Suprapubic skin (tissue), 4 donors: ENCODE measurements around the gene PROSER2. TPM values are rescaled to one million over a fixed set of nuclear protein-coding genes. Genes with fewer than 3 reads are reported as not detected.

Experiments used
- DNase-seq, 2 donors: peaks; one replicate each; pipeline ENCODE4 v3.0.0-alpha.2; 2019; ENCODE audit warnings: low spot score in 2 of 2
- H3K27ac ChIP-seq: fragments of 200-600 bp; sonication (generic); one replicate; pipeline ENCODE4 v1.5.1; 2019
- H3K27me3 ChIP-seq: fragments of 200-600 bp; sonication (generic); one replicate; pipeline ENCODE4 v1.5.1; 2019
- H3K36me3 ChIP-seq: fragments of 200-600 bp; sonication (generic); one replicate; pipeline ENCODE4 v1.5.1; 2019
- H3K4me1 ChIP-seq: fragments of 200-600 bp; sonication (generic); one replicate; pipeline ENCODE4 v1.5.1; 2019
- H3K4me3 ChIP-seq: fragments of 200-600 bp; sonication (generic); one replicate; pipeline ENCODE4 v1.5.1; 2019; ENCODE audit warnings: mild to moderate bottlenecking
- H3K9me3 ChIP-seq: fragments of 200-600 bp; sonication (generic); one replicate; pipeline ENCODE4 v1.5.1; 2019
- CTCF ChIP-seq, 2 donors: fragments of 200-600 bp in 1 of 2; fragments of 450-650 bp in 1 of 2; sonication (generic) in 1 of 2; IDR thresholded peaks; one replicate each; pipeline ENCODE4 v1.5.1; 2016 to 2019; ENCODE audit warnings: antibody characterized with exemption in 2 of 2, mild to moderate bottlenecking in 1 of 2, moderate library complexity in 1 of 2
- EP300 ChIP-seq: sonication (generic); formaldehyde crosslinking; IDR thresholded peaks from one replicate; pipeline ENCODE4 v1.6.1; 2017; ENCODE audit warnings: antibody characterized with exemption
- POLR2A ChIP-seq, 2 donors: fragments of 450-650 bp; IDR thresholded peaks; one replicate each; pipeline ENCODE4 v1.6.1; 2017; ENCODE audit warnings: antibody characterized with exemption in 2 of 2, mild to moderate bottlenecking in 2 of 2, moderate library complexity in 2 of 2
- POLR2AphosphoS5 ChIP-seq, 3 donors: sonication (generic); formaldehyde crosslinking; IDR thresholded peaks; one replicate each; pipeline ENCODE4 v1.6.1; 2017; ENCODE audit warnings: antibody characterized with exemption in 3 of 3
- WGBS: methylation state at CpG from one replicate; pipeline ENCODE4 v1.1.5; 2018; 5-methylcytosine and 5-hydroxymethylcytosine counted together
- total RNA-seq, 4 donors: library from RNA; depleted of rRNA; stranded (reverse); fragments of >200 nt; gene quantifications; one replicate each; pipeline ENCODE4 v1.1.0, GENCODE V29; 2016

Gene PROSER2
- total RNA-seq, 4 donors from 2014 or later = 5.6 to 8.5 (median 6.3) TPM

GRCh38 chr10:11835704-11836103 is 12.5 kb downstream of the PROSER2 start:
- DNase-seq = no peak
- H3K27me3 ChIP-seq = no peaks in the 10 kb centered on the region
- H3K4me3 ChIP-seq = no peak overlapping the region
- no peaks in the 10 kb centered on the region for H3K36me3 ChIP-seq
- WGBS = 88% methylated on average over 8 of the region's 8 CpGs
- TF ChIP-seq EP300 = no peak
- TF ChIP-seq CTCF (IDR thresholded peaks at IDR 0.05) = no peak
- no peak for TF ChIP-seq POLR2AphosphoS5 (IDR thresholded peaks at IDR 0.05)
- no peak for TF ChIP-seq POLR2A (IDR thresholded peaks at IDR 0.05)
- H3K27ac ChIP-seq = no peak overlapping the region
- peaks cover 17% of the 10 kb centered on the region for H3K4me1 ChIP-seq
- no peaks in the 10 kb centered on the region for H3K9me3 ChIP-seq

GRCh38 chr10:11837372-11838161 is 14.4 kb downstream of the PROSER2 start:
- H3K4me1 ChIP-seq = peaks cover 8% of the 10 kb centered on the region
- no peaks in the 10 kb centered on the region for H3K36me3 ChIP-seq
- TF ChIP-seq EP300 (no peak), POLR2AphosphoS5 (IDR thresholded peaks at IDR 0.05) (no peak), CTCF (IDR thresholded peaks at IDR 0.05) (no peak), POLR2A (IDR thresholded peaks at IDR 0.05) (no peak)
- WGBS = 84% methylated on average over 17 of the region's 17 CpGs
- no peaks in the 10 kb centered on the region for H3K9me3 ChIP-seq
- H3K27me3 ChIP-seq = no peaks in the 10 kb centered on the region
- H3K4me3 ChIP-seq = no peak overlapping the region
- DNase-seq = no peak
- H3K27ac ChIP-seq = no peak overlapping the region

GRCh38 chr10:11838298-11838852 is 15.2 kb downstream of the PROSER2 start:
- H3K36me3 ChIP-seq = no peaks in the 10 kb centered on the region
- no peak overlapping the region for H3K4me3 ChIP-seq
- DNase-seq = no peak
- H3K27me3 ChIP-seq = no peaks in the 10 kb centered on the region
- TF ChIP-seq POLR2AphosphoS5 (IDR thresholded peaks at IDR 0.05) (no peak), CTCF (IDR thresholded peaks at IDR 0.05) (no peak), POLR2A (IDR thresholded peaks at IDR 0.05) (no peak), EP300 (no peak)
- 67% methylated on average over 8 of the region's 8 CpGs for WGBS
- H3K4me1 ChIP-seq = peaks cover 8% of the 10 kb centered on the region
- no peak overlapping the region for H3K27ac ChIP-seq
- no peaks in the 10 kb centered on the region for H3K9me3 ChIP-seq

- Histone ChIP-seq H3K4me3 (no peak overlapping the region), H3K36me3 (no peaks in the 10 kb centered on the region), H3K27me3 (no peaks in the 10 kb centered on the region), H3K4me1 (peaks cover 8% of the 10 kb centered on the region), H3K27ac (no peak overlapping the region), H3K9me3 (no peaks in the 10 kb centered on the region)
- DNase-seq = no peak
- no peak for TF ChIP-seq POLR2A (IDR thresholded peaks at IDR 0.05)
- no peak for TF ChIP-seq POLR2AphosphoS5 (IDR thresholded peaks at IDR 0.05)
- no peak for TF ChIP-seq CTCF (IDR thresholded peaks at IDR 0.05)
- TF ChIP-seq EP300 = no peak
- 92% methylated on average over 3 of the region's 3 CpGs for WGBS
Measured at GRCh38 chr10:11841375-11841774, 18.2 kb downstream of the PROSER2 start.

DNA sequence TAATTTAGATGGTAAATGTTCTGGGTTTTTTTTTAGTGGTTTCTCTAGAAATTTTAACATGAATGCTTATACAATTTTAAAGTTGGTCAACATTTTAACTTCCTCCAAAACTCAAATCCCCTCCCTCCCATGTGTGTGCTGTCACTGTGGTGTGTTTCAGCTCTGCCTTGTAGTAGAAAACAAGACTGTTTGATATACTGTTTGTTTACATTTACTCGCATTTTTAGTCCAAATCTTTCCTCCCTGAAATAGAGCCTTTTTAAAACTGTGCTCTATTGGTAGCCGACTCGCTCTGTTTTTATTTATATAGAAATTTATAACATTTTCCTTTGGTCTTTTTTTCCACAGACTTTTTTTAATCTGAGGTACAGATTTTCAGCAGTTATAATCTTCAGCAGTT is 19.3 kb downstream of the PROSER2 start:
- TF ChIP-seq POLR2A (IDR thresholded peaks at IDR 0.05) (no peak), POLR2AphosphoS5 (IDR thresholded peaks at IDR 0.05) (no peak), CTCF (IDR thresholded peaks at IDR 0.05) (no peak), EP300 (no peak)

More for the DNA sequence above, 19.3 kb downstream of the PROSER2 start:
- WGBS = 82% methylated on average over 3 of the region's 3 CpGs
- DNase-seq = no peak
- no peak overlapping the region for H3K27ac ChIP-seq
- peaks cover 8% of the 10 kb centered on the region for H3K4me1 ChIP-seq
- no peaks in the 10 kb centered on the region for H3K27me3 ChIP-seq
- no peaks in the 10 kb centered on the region for H3K9me3 ChIP-seq
- H3K4me3 ChIP-seq = no peak overlapping the region
- H3K36me3 ChIP-seq = no peaks in the 10 kb centered on the region
